Loucy (cell line): Measurements from ENCODE around the gene TEX48.

ENCODE experiments used
- H2AFZ ChIP-seq: fragments of 200-600 bp; sonication (generic); 2 replicates; pipeline ENCODE4 v1.6.0; 2016; ENCODE audit warnings: antibody characterized with exemption, mild to moderate bottlenecking, low read length, moderate library complexity
- H3F3A ChIP-seq: fragments of 200-600 bp; 2 replicates; pipeline ENCODE4 v1.6.0; 2016; ENCODE audit warnings: antibody characterized with exemption, low read depth, mild to moderate bottlenecking
- H3K27me3 ChIP-seq: fragments of 200-600 bp; sonication (generic); 2 replicates; pipeline ENCODE4 v1.6.1; 2014; ENCODE audit warnings: low read length, mild to moderate bottlenecking; ENCODE audit not compliant: insufficient read depth, poor library complexity, severe bottlenecking
- H3K36me3 ChIP-seq: fragments of 200-600 bp; sonication (generic); 2 replicates; pipeline ENCODE4 v1.6.1; 2016; ENCODE audit warnings: low read length; ENCODE audit not compliant: insufficient read depth
- H3K4me1 ChIP-seq: fragments of 200-600 bp; sonication (generic); 2 replicates; pipeline ENCODE4 v1.5.1; 2014; ENCODE audit warnings: low read length, mild to moderate bottlenecking; ENCODE audit not compliant: insufficient read depth, poor library complexity, severe bottlenecking
- H3K4me2 ChIP-seq: fragments of 200-600 bp; sonication (generic); 2 replicates; pipeline ENCODE4 v1.6.0; 2014; ENCODE audit warnings: antibody characterized with exemption, low read length, low read depth, mild to moderate bottlenecking; ENCODE audit not compliant: poor library complexity, severe bottlenecking
- H3K4me3 ChIP-seq: fragments of 200-600 bp; sonication (generic); 2 replicates; pipeline ENCODE4 v1.5.1; 2014; ENCODE audit warnings: low read length, mild to moderate bottlenecking, mixed read lengths; ENCODE audit not compliant: poor library complexity, severe bottlenecking
- H3K79me2 ChIP-seq: fragments of 200-600 bp; sonication (generic); 2 replicates; pipeline ENCODE4 v1.6.1; 2014; ENCODE audit warnings: low read length; ENCODE audit not compliant: insufficient read depth
- H3K9ac ChIP-seq: fragments of 200-600 bp; sonication (generic); 2 replicates; pipeline ENCODE4 v1.6.0; 2014; ENCODE audit warnings: mild to moderate bottlenecking, low read depth, low read length, moderate library complexity; ENCODE audit not compliant: poor library complexity, severe bottlenecking
- H3K9me2 ChIP-seq: fragments of 200-600 bp; sonication (generic); replicated peaks from 2 replicates; pipeline ENCODE4 v1.6.1; 2016; ENCODE audit warnings: low read depth, low read length, mixed read lengths
- H3K9me3 ChIP-seq: fragments of 200-600 bp; sonication (generic); 2 replicates; pipeline ENCODE4 v1.6.1; 2014; ENCODE audit warnings: mild to moderate bottlenecking, antibody characterized with exemption, low read length, low read depth; ENCODE audit not compliant: insufficient read depth
- H4K20me1 ChIP-seq: fragments of 200-600 bp; sonication (generic); 2 replicates; pipeline ENCODE4 v1.6.0; 2014; ENCODE audit warnings: antibody characterized with exemption, low read length, mild to moderate bottlenecking; ENCODE audit not compliant: insufficient read depth, poor library complexity, severe bottlenecking
- EZH2phosphoT487 ChIP-seq: fragments of 200-600 bp; IDR thresholded peaks from 2 replicates; pipeline ENCODE4 v1.6.1; 2018; ENCODE audit warnings: antibody characterized with exemption, mild to moderate bottlenecking, moderate library complexity, borderline replicate concordance
- TF ChIP-seq, protein P1 (sequence below): fragments of 200-600 bp; sonication (generic); conservative IDR thresholded peaks from 2 replicates; pipeline ENCODE4 v1.5.1; 2014; ENCODE audit warnings: mild to moderate bottlenecking, antibody characterized with exemption, low read length

TEX48 gene

DNA sequence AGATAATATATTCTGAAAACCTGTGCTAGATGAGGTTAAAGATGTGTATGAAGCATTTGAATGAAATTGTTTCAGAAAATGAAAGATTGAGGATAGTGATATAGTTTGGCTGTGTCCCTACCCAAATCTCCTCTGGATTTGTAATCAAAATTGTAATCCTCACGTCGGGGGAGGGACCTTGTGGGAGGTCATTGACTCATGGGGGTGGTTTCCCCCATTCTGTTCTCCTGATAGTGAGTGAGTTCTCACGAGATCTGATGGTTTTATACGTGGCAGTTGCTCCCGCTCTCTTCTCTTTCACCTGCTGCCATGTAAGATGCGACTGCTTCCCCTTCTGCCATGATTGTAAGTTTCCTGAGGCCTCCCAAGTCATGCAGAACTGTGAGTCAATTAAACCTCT, 2.0 kb upstream of the TEX48 start:
- no peaks in the 10 kb centered on the region for H3K36me3 ChIP-seq
- H3K9ac ChIP-seq: no peak overlapping the region
- no peak overlapping the region for H3K4me3 ChIP-seq
- no peaks in the 10 kb centered on the region for H3K9me3 ChIP-seq
- no peaks in the 10 kb centered on the region for H3K9me2 ChIP-seq
- no peaks in the 10 kb centered on the region for H3K79me2 ChIP-seq
- H4K20me1 ChIP-seq: no peaks in the 10 kb centered on the region
- H3K4me1 ChIP-seq: no peaks in the 10 kb centered on the region
- no peak overlapping the region for H3K4me2 ChIP-seq
- TF ChIP-seq EZH2phosphoT487: no peak
- TF ChIP-seq, protein P1, sequence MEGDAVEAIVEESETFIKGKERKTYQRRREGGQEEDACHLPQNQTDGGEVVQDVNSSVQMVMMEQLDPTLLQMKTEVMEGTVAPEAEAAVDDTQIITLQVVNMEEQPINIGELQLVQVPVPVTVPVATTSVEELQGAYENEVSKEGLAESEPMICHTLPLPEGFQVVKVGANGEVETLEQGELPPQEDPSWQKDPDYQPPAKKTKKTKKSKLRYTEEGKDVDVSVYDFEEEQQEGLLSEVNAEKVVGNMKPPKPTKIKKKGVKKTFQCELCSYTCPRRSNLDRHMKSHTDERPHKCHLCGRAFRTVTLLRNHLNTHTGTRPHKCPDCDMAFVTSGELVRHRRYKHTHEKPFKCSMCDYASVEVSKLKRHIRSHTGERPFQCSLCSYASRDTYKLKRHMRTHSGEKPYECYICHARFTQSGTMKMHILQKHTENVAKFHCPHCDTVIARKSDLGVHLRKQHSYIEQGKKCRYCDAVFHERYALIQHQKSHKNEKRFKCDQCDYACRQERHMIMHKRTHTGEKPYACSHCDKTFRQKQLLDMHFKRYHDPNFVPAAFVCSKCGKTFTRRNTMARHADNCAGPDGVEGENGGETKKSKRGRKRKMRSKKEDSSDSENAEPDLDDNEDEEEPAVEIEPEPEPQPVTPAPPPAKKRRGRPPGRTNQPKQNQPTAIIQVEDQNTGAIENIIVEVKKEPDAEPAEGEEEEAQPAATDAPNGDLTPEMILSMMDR: no peak
- H3K27me3 ChIP-seq: no peaks in the 10 kb centered on the region
- H2AFZ ChIP-seq: no peak overlapping the region
- H3F3A ChIP-seq: no peaks in the 10 kb centered on the region

DNA sequence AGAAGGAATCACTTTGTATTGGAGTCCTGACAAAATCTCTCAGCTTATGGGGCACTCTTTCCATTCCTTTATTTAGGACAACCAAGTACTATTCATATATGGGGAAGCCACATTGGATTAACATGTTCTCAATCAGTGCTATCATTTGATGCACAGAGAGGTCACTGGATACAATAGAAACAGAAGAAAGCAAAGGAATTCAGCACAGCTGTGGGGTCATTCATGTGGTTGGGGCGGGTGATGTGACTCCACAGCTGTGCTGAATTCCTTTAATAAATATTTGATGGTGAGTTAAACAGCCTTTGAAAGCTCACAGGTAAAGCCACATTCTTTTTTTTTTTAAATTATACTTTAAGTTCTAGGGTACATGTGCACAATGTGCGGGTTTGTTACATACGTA, 854 bp upstream of the TEX48 start:
- Histone ChIP-seq H3K9ac (no peak overlapping the region), H3K27me3 (no peaks in the 10 kb centered on the region), H3K36me3 (no peaks in the 10 kb centered on the region), H4K20me1 (no peaks in the 10 kb centered on the region), H3K9me3 (no peaks in the 10 kb centered on the region), H3K9me2 (no peaks in the 10 kb centered on the region), H3F3A (no peaks in the 10 kb centered on the region), H3K4me1 (no peaks in the 10 kb centered on the region), H3K4me3 (no peak overlapping the region), H3K79me2 (no peaks in the 10 kb centered on the region), H2AFZ (no peak overlapping the region), H3K4me2 (no peak overlapping the region)
- TF ChIP-seq, protein P1: no peak
- TF ChIP-seq EZH2phosphoT487: no peak

DNA sequence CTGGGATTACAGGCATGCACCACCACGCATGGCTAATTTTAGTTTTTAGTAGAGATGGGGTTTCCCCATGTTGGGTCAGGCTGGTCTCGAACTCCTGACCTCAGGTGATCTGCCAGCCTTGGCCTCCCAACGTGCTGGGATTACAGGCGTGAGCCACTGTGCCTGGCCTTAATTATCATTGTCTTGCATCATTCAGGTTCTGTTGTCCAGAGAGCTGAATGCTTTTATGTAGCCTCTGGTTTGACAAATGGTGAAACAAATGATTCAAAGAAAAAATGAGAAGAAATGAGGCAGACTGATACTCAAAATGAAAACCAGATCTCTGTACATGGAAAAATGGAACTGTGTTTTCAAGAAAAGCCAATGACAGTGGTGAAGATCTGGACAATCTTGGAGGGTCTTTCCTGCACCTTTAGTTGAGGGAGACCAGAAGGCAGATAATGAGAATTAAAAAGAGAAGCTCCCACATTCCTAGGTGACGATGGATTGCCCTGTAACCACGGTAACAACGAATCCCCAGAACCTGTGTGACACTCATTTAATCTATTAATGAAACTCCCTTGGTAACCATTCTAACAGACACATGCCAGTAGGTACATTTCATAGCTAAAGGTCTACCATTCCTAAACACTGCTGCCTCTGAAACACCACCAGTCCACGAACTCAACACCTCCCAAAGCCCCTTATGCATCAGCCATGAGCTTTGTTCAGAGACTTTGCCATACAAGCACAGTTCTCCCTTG, 1.6 kb downstream of the TEX48 start:
- Histone ChIP-seq H3F3A (no peaks in the 10 kb centered on the region), H3K4me3 (no peak overlapping the region), H3K9ac (no peak overlapping the region), H3K36me3 (no peaks in the 10 kb centered on the region), H3K4me2 (no peak overlapping the region), H3K4me1 (no peaks in the 10 kb centered on the region), H3K79me2 (no peaks in the 10 kb centered on the region), H3K9me2 (no peaks in the 10 kb centered on the region), H3K9me3 (no peaks in the 10 kb centered on the region), H2AFZ (no peak overlapping the region), H3K27me3 (no peaks in the 10 kb centered on the region), H4K20me1 (no peaks in the 10 kb centered on the region)
- TF ChIP-seq EZH2phosphoT487: no peak
- TF ChIP-seq, protein P1: no peak
